ENCODE results near the gene OSBPL6.

Gene OSBPL6

GRCh38 chr2:178330175-178331017, 136.1 kb downstream of the OSBPL6 start:
- Histone ChIP-seq H3K4me2 (ENCODE audit: low read depth, low read length, poor library complexity, severe bottlenecking) (no peak overlapping the region), H3K9ac (ENCODE audit: low read depth, low read length, poor library complexity, severe bottlenecking) (no peak overlapping the region)

GRCh38 chr2:178331474-178332432, 137.4 kb downstream of the OSBPL6 start:
- Histone ChIP-seq H3K79me2 (ENCODE audit: insufficient read depth, low read length) (no peaks in the 10 kb centered on the region), H3K27me3 (ENCODE audit: insufficient read depth, low read length, poor library complexity, severe bottlenecking) (no peaks in the 10 kb centered on the region), H2AFZ (ENCODE audit: low read length) (no peak overlapping the region), H3K4me2 (ENCODE audit: low read depth, low read length, poor library complexity, severe bottlenecking) (no peak overlapping the region), H3K36me3 (ENCODE audit: insufficient read depth, low read length) (no peaks in the 10 kb centered on the region), H3K4me3 (ENCODE audit: low read length, poor library complexity, severe bottlenecking) (no peak overlapping the region), H3K4me1 (ENCODE audit: insufficient read depth, low read length, poor library complexity, severe bottlenecking) (no peaks in the 10 kb centered on the region), H3F3A (ENCODE audit: low read depth) (no peaks in the 10 kb centered on the region), H3K9ac (ENCODE audit: low read depth, low read length, poor library complexity, severe bottlenecking) (no peak overlapping the region), H3K9me2 (replicated peaks; ENCODE audit: low read depth, low read length) (no peaks in the 10 kb centered on the region), H3K9me3 (ENCODE audit: insufficient read depth, low read depth, low read length) (no peaks in the 10 kb centered on the region), H4K20me1 (ENCODE audit: insufficient read depth, low read length, poor library complexity, severe bottlenecking) (no peaks in the 10 kb centered on the region)
- TF ChIP-seq EZH2phosphoT487 (IDR thresholded peaks at IDR 0.05; ENCODE audit: borderline replicate concordance) (no peak), CTCF (conservative IDR thresholded peaks at IDR 0.05; ENCODE audit: low read length) (no peak)

More at GRCh38 chr2:178330175-178331017, 136.1 kb downstream of the OSBPL6 start:
- H4K20me1 ChIP-seq (ENCODE audit: insufficient read depth, low read length, poor library complexity, severe bottlenecking), result no peaks in the 10 kb centered on the region
- H3K4me1 ChIP-seq (ENCODE audit: insufficient read depth, low read length, poor library complexity, severe bottlenecking), result no peaks in the 10 kb centered on the region
- H3K4me3 ChIP-seq (ENCODE audit: low read length, poor library complexity, severe bottlenecking), result no peak overlapping the region
- TF ChIP-seq EZH2phosphoT487 (IDR thresholded peaks at IDR 0.05; ENCODE audit: borderline replicate concordance) (no peak), CTCF (conservative IDR thresholded peaks at IDR 0.05; ENCODE audit: low read length) (no peak)
- H3K27me3 ChIP-seq (ENCODE audit: insufficient read depth, low read length, poor library complexity, severe bottlenecking), result no peaks in the 10 kb centered on the region
- H3K79me2 ChIP-seq (ENCODE audit: insufficient read depth, low read length), result no peaks in the 10 kb centered on the region
- no peaks in the 10 kb centered on the region for H3K9me3 ChIP-seq (ENCODE audit: insufficient read depth, low read depth, low read length)
- H3F3A ChIP-seq (ENCODE audit: low read depth), result no peaks in the 10 kb centered on the region
- no peak overlapping the region for H2AFZ ChIP-seq (ENCODE audit: low read length)
- H3K36me3 ChIP-seq (ENCODE audit: insufficient read depth, low read length), result no peaks in the 10 kb centered on the region
- no peaks in the 10 kb centered on the region for H3K9me2 ChIP-seq (replicated peaks; ENCODE audit: low read depth, low read length)

DNA sequence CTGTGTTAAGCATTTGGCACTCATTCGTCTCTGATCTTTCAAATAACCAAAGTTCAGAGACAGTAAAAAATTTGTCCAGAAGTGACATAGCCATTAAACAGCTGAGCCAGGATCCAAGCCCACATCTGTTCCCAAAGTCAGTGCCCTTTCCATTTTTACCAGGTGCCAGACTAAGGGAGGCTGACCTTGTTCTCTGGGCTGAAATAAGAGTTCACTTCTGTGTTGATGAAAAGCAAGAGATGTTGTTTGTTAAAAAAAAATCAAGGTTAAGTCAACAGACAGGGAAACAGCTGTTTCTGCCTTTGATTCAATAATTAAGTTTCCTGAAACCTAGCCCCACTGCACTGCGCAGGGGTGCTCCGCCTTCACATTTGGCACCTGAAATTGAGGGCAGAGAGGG, 139.5 kb downstream of the OSBPL6 start:
- no peaks in the 10 kb centered on the region for H3K27me3 ChIP-seq (ENCODE audit: insufficient read depth, low read length, poor library complexity, severe bottlenecking)
- H3K79me2 ChIP-seq (ENCODE audit: insufficient read depth, low read length), result no peaks in the 10 kb centered on the region
- H3K4me3 ChIP-seq (ENCODE audit: low read length, poor library complexity, severe bottlenecking), result no peak overlapping the region
- H3K9ac ChIP-seq (ENCODE audit: low read depth, low read length, poor library complexity, severe bottlenecking), result no peak overlapping the region
- H4K20me1 ChIP-seq (ENCODE audit: insufficient read depth, low read length, poor library complexity, severe bottlenecking), result no peaks in the 10 kb centered on the region
- H3K4me1 ChIP-seq (ENCODE audit: insufficient read depth, low read length, poor library complexity, severe bottlenecking), result no peaks in the 10 kb centered on the region
- H3K9me3 ChIP-seq (ENCODE audit: insufficient read depth, low read depth, low read length), result no peaks in the 10 kb centered on the region
- no peaks in the 10 kb centered on the region for H3K36me3 ChIP-seq (ENCODE audit: insufficient read depth, low read length)
- H3F3A ChIP-seq (ENCODE audit: low read depth), result no peaks in the 10 kb centered on the region
- no peaks in the 10 kb centered on the region for H3K9me2 ChIP-seq (replicated peaks; ENCODE audit: low read depth, low read length)
- no peak overlapping the region for H2AFZ ChIP-seq (ENCODE audit: low read length)
- no peak for TF ChIP-seq CTCF (conservative IDR thresholded peaks at IDR 0.05; ENCODE audit: low read length)
- TF ChIP-seq EZH2phosphoT487 (IDR thresholded peaks at IDR 0.05; ENCODE audit: borderline replicate concordance), result no peak
- H3K4me2 ChIP-seq (ENCODE audit: low read depth, low read length, poor library complexity, severe bottlenecking), result no peak overlapping the region
